Measurements from ENCODE around the gene SPAAR.

- no peak for TF ChIP-seq CTCF (optimal IDR thresholded peaks at IDR 0.05 in 1 of 3, IDR thresholded peaks at IDR 0.05 in 1 of 3, conservative IDR thresholded peaks at IDR 0.05 in 1 of 3; ENCODE audit: extremely low read depth in 1 of 3, insufficient read depth in 2 of 3, low read length in 3 of 3)
- TF ChIP-seq EZH2 (IDR thresholded peaks at IDR 0.05; ENCODE audit: low read length): no peak
Observed at GRCh38 chr9:35923598-35923926, 14.3 kb downstream of the SPAAR start.
